ELF-1 (cell line): ENCODE results near the gene LAMB3.
"Not testable (repeated sequence)": the region's sequence is repeated elsewhere in the genome, so short reads cannot be mapped to it uniquely, and the experiment has no call there.

Experiments used
- DNase-seq: peaks from one replicate; pipeline ENCODE4 v3.0.0-alpha.2; 2016; ENCODE audit warnings: low read depth, low spot score

LAMB3 gene

DNA sequence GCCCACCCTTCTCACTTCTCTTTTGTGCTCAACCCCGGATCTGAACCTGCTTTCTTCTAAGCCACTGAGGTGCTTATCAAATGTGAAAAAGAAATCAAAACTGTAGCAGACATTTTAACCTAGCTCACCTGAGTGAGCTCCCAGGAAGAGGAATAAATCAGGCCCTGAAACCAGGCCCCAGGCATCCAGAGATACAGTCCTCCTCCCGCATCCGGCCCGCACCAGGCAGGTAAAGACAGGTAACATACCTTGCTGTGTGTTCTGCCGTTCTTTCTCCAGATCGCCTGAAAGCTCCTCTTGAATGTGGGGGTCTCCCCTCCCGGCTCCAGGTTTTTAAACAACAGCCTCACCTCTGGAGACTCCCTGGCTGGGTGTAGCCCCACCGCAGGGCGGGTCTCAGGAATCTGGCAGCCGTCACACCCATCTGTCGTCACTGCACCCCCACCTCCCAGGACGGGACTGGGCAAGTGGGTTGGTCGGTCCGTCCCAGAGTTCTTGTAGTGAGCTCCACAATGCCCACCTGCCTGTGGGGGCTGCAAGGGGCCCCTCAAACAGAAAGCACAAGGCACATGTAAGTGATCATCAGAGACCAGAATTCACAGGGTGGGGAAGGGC lies at the start of gene LAMB3:
LAMB3 (minus strand) TSS at position 305 of the 615 bp plus-strand sequence. CDS start 1,481 bp downstream, outside the sequence.
- no peak for DNase-seq

- not testable (repeated sequence) for DNase-seq
Measured at GRCh38 chr1:209700686-209701085, 48.5 kb upstream of the LAMB3 start.

DNA sequence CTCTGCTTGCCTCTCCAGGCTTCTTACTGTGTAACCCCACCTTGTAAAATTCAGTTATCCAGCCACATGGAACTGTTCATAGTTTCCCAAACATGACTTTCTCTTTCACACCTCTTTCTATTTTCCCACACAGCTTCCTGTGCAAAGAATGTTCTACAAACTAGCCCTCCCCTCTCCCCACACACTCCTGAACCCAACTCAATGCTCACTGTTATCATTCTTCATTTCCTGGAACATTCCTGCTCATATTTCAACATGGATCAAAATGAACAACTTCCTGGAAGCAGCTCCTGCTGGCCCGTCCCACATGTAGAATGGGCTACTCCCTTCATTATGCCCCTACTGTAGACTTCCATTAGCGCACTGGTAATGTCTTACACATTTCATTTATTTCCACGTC lies 44.9 kb upstream of the LAMB3 start:
- no peak for DNase-seq

DNA sequence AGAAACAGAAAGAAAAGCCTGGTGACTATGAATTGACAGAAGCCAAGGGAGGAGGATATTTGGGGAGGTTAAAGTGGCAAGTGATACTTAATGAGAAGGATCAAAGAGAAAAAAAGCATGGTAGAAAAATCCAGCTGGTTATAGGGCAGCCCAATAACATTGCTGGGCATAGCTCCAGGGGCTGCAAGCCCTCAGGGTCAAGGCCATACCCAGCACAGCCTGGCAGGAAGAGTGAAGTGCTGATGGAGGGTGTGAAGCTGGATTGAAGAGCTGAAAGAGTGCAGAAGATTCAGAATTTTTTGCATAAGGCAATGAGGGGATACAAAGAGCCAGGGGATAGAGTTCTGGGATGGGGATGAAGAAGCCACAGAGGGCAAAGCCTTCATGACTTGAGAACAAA lies 44.4 kb upstream of the LAMB3 start:
- DNase-seq = no peak

- peak; percentile 55 for DNase-seq
Measured at GRCh38 chr1:209692745-209693504, 40.7 kb upstream of the LAMB3 start.

DNA sequence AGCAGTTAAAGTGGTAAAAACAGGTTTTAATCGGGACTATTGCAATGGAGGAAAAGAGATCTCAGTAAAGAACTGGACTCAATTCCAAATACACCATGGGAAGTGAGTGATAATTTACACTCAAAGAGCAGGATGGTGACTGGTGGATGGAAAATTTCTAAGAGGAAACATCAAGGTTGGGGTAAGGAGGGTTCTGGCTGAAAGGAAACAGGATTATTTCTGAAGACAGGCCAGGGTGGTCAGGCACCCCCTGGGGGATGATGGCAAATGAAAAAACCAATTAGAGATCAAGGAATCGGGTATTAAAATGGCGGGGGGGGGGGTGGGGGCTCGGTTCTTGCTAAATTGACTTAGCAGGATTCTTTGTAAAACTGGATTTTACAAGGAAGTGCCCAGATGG lies 40.1 kb upstream of the LAMB3 start:
- no peak for DNase-seq

DNA sequence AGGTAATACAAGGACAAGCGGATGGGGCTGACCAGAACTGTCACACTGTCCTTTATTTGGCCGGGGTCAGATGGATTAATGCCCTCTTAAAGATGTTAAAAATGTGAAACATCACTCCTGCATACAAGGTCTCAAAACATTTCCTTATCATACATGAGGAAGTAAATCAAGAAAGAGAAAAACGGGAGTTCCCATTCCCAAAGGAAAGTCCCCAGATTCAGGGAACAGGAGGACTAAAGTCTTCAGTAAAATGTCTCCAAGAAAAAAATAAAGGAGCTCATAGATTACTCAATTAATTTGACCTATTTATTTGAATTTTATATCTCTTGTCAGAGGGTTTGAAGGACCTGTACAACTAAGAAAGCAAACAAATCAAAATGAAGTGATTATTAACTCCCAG lies 39.0 kb upstream of the LAMB3 start:
- no peak for DNase-seq

- DNase-seq = no peak
Measured at GRCh38 chr1:209689477-209689876, 37.3 kb upstream of the LAMB3 start.

DNA sequence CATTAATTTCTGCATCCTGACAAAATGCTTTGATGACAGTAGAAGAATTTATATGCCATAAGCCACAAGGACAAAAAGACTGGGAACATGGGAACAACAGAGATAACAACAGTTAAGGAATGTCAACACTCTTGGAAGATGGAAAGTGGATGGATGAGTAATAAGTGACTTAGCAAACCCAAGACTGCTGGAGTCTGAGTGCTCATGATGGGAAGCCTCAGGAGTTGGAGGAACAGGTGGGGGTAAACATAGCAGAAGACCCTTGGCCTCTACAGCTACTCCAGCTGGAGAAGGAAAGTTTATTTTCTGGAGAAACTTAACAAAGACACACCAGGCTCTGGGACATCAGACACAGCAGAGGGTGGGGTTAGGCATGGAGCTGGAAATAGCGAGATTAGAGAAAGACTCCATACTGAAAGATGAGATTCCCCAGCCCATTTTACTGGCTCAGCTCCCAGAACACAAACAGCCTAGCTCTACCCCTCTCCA lies 36.6 kb upstream of the LAMB3 start:
- no peak for DNase-seq

GRCh38 chr1:209686322-209686721 lies 34.1 kb upstream of the LAMB3 start:
- no peak for DNase-seq

- peak; percentile 54 for DNase-seq
Measured at GRCh38 chr1:209685821-209686220, 33.6 kb upstream of the LAMB3 start.

DNA sequence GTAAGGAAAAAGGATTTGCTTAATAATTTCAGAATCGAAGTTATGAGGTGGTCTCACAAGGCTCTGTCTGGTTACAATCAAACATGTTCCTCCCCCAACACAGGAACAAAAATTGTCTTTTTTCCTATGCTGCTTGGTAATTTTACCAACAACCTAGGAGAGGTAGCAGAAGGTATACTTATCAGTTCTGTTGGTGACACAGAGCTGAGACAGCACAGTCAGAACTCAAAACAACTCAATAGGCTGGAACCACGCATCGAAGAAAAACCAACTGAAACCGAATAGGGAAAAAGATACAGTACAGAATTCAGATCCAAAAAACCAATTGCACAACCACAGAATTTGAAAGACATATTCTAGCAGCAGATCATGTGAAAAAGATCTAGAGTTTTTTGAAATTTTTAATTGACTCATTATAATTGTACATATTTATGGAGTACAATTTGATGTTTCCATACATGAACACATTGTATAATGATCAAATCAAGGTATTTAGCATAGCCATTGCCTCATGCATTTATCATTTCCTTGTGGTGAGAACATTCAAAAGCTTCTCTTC lies 26.8 kb upstream of the LAMB3 start:
- no peak for DNase-seq

- peak; percentile 62 for DNase-seq
Measured at GRCh38 chr1:209675565-209676154, 23.4 kb upstream of the LAMB3 start.

DNA sequence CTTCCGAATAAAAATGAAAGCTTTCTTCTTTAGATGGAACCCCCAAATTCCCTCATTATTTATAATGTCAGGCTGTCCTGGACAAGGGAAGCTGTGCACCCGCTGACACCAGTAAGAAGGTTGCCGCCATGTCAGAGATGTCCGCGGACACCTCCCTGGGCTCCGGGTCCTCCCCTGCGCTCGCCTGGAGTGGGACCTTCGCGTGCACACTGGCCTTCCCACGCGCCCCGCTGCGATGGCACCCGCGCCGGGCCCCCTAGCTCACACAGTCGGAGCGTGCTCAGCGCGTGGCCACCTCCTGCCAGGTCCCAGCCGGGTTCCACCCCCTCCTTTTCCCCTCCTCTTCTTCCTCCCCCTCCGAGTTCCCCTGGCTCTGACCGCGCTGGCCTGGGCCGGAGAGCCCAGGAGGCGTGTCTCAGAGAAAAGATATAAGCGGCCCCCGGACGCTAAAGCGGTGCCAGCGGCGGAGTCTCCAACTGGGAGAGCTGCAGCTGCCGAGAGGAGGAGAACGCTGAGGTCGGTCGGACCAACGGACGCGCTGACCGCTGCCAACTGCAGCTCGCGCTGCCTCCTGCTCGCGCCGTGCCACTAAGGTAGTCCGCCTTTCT lies 22.8 kb upstream of the LAMB3 start, which contains the start of gene G0S2:
G0S2 (plus strand) TSS at position 456 of the 608 bp plus-strand sequence. CDS start 273 bp downstream, outside the sequence.
- peak; percentile 61 for DNase-seq

DNA sequence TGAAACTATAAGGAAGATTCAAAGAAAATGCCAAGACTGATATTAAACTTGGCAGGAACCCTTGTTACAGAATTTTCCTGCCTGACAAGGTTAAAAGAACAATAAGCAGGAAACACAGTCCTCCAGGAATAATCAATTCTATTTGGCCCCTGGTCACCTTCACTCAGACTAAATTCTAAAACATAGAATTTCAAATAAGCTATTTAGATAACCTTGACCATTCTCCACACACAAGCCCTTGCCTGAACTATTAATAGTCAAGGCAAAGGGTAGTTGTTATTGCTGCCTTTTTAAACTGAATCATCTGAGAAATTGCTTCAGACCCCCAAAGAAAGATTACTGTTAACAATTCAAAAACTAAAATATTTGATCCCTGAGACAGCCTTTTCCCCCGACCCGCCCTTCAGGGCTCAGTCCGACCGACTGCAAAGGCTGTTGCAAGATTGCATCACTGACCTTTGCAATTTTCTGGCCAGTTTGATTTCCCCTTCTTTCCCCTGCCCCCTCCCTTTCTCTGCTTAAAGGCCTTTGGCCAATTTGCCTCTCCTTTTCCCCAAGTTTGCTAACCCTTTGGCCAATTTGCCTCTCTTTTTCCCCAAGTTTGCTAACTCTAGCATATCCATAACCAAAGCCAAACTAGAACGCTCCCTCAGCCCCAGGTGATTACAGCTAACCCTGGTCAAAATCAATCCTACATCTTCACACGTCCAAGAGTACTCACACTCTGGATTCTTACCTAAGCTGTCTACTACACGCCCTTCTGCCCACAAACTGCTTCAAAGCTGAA lies 21.6 kb upstream of the LAMB3 start:
- DNase-seq = no peak

DNA sequence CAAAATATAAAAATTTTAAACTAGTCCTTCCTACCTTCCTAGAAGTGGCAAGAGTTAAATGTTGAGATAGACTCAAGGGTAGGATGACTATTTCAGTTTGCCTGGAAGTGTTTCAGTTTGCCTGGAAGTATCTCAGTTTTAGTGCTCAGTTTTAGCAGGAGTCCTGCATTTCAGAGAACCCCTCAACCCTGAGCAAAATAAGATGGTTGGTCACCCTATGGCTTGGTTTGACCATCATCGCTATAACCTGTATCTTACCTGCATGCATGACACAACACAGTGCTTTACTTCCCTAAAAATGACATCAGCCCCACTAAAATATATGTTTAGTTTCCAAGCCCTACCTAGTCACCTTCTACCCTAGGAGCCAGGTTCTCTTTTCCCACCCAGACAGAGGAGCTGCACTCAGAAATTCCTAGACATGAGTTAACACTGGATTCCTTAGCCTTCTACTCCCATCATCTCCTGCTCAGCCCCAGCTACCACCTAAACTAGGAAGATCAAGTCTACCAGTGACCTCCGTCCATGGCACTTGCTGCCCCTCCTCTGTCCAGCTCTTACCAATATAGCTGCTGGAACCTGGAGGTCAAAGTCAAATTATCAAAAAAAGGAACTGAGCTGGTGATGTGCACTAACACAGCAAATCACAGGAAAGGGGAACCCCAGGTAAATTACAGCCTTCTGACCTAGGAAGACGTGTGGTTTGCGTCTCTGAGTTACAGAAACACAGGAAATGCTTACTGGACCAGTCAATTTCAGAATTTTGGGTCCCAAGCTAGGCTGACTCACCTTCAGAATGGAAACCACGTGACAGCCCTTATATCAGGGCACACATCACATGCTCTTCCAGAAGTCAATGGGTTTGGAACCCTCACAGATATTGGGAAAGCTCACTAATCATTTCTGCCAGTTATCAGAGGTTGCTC lies 20.7 kb upstream of the LAMB3 start:
- no peak for DNase-seq

DNA sequence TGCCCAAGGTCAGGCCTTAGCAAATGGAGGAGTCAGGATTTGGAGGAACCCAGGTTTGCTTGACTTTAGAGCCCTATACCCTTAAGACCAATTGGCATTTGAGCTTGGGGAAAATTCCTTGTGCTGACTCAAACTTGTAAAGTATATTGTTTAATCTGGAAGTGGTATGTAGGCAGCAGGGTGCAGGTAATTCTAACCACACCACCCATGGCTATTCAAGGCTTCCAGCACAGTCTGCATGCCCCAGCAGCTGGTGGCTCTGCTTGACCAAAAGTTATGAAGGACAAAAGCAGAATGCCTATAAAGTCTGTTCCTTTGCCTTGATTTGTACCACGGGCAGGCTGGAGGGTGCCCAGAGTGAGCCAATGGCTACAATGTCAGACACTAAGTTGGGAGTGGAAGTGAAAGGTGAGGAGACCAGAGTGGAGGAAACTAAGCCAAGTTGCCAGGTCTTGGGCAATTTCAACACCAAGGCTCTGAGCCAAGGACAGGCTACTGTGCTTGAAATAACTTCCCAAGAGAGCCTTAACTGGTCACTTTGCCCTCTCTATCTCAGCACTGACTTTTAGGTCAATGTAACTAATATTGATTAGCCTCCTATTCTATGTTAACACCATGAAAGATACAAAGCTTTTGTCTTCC lies 18.3 kb upstream of the LAMB3 start:
- DNase-seq = no peak

GRCh38 chr1:209667708-209668107 lies 15.5 kb upstream of the LAMB3 start:
- DNase-seq = no peak

GRCh38 chr1:209667103-209667502 lies 14.9 kb upstream of the LAMB3 start:
- DNase-seq = no peak
